GM12878 (cell line): Measurements from ENCODE around the gene BNIP5. TPM values are rescaled to one million over a fixed set of nuclear protein-coding genes. Genes with fewer than 3 reads are reported as not detected.

Experiments
- ATAC-seq: fragments of 200-7000 bp; cut with Tn5 transposase; 3 replicates; pipeline ENCODE4 v1.9.1; 2020; ENCODE audit warnings: mild to moderate bottlenecking, moderate library complexity
- BruUV-seq: library from RNA; stranded (reverse); fragments of 400-500 nt; replicated peaks from 2 replicates; lab custom pipeline; 2021; lab: Mats Ljungman, UMichigan
- CTCF ChIA-PET: fragments of 300-600 bp; sonication (Branson Sonifier 250); formaldehyde crosslinking; extraction: SDS; loops from one replicate; lab custom pipeline; 2021; ENCODE audit warnings: inconsistent platforms; lab: Yijun Ruan, JAX
- POLR2A ChIA-PET: fragments of 350-600 bp; formaldehyde crosslinking; extraction: SDS; loops from one replicate; lab custom pipeline; 2021; ENCODE audit warnings: inconsistent platforms; lab: Charles Lee
- RAD21 ChIA-PET: fragments of 300-600 bp; sonication (Branson Sonifier 250); formaldehyde crosslinking; loops from one replicate; lab custom pipeline; 2023; ENCODE audit warnings: antibody characterized with exemption; ENCODE audit not compliant: unreplicated experiment; lab: Charles Lee
- SMC1A ChIA-PET: fragments of 300-600 bp; sonication (Branson Sonifier 250); formaldehyde crosslinking; loops from one replicate; lab custom pipeline; 2023; ENCODE audit not compliant: unreplicated experiment, uncharacterized antibody; lab: Charles Lee
- DNase-seq: peaks from one replicate; pipeline ENCODE4 v3.0.0-alpha.2; 2011; ENCODE audit warnings: low read depth, low spot score
- FAIRE-seq: peaks from 3 replicates; lab custom pipeline; 2011; peaks lifted over from hg19 to GRCh38; lab: Jason Lieb, UNC
- H2AFZ ChIP-seq: 2 replicates; pipeline ENCODE4 v1.6.0; 2011; ENCODE audit warnings: low read depth, low read length, control low read depth; ENCODE audit not compliant: control insufficient read depth
- H3K27ac ChIP-seq: 2 replicates; pipeline ENCODE4 v1.5.1; 2011; ENCODE audit warnings: control low read depth; ENCODE audit not compliant: control insufficient read depth, insufficient read depth
- H3K27me3 ChIP-seq, 2 experiments: replicated peaks in 1 of 2; 2 replicates each; pipeline versions ENCODE4 v1.6.0 to v1.6.1; 2011; ENCODE audit warnings: low read length in 1 of 2; ENCODE audit not compliant: control insufficient read depth in 2 of 2, insufficient read depth in 2 of 2
- H3K36me3 ChIP-seq, 2 experiments: 2 replicates each; pipeline ENCODE4 v1.5.1; 2011; ENCODE audit warnings: low read length in 1 of 2; ENCODE audit not compliant: control insufficient read depth in 2 of 2, insufficient read depth in 2 of 2
- H3K4me1 ChIP-seq: 2 replicates; pipeline ENCODE4 v1.6.1; 2011; ENCODE audit warnings: mild to moderate bottlenecking, low read length, moderate library complexity, mixed read lengths; ENCODE audit not compliant: control insufficient read depth, insufficient read depth
- H3K4me2 ChIP-seq: 2 replicates; pipeline ENCODE4 v1.6.0; 2011; ENCODE audit warnings: control low read depth; ENCODE audit not compliant: control insufficient read depth, insufficient read depth
- H3K4me3 ChIP-seq: fragments of 200-600 bp; sonication (generic); 2 replicates; pipeline ENCODE4 v1.5.1; 2016
- H3K79me2 ChIP-seq: 2 replicates; pipeline ENCODE4 v1.6.0; 2011; ENCODE audit warnings: low read length; ENCODE audit not compliant: control insufficient read depth, insufficient read depth
- H3K9ac ChIP-seq: 2 replicates; pipeline ENCODE4 v1.8.0; 2011; ENCODE audit warnings: low read length, control low read depth, mixed read lengths; ENCODE audit not compliant: control insufficient read depth, insufficient read depth
- H3K9me3 ChIP-seq: replicated peaks from 3 replicates; pipeline ENCODE4 v1.5.1; 2011; ENCODE audit warnings: mild to moderate bottlenecking, low read length; ENCODE audit not compliant: control insufficient read depth, insufficient read depth
- H4K20me1 ChIP-seq: 2 replicates; pipeline ENCODE4 v1.6.0; 2011; ENCODE audit not compliant: control insufficient read depth, insufficient read depth
- CREB1 ChIP-seq: IDR thresholded peaks from 2 replicates; pipeline ENCODE4 v1.6.1; 2012; ENCODE audit warnings: low read depth, mild to moderate bottlenecking, inconsistent platforms
- E2F8 ChIP-seq: fragments of 450-650 bp; IDR thresholded peaks from 2 replicates; pipeline ENCODE4 v1.6.1; 2018; ENCODE audit warnings: mild to moderate bottlenecking, low read depth, moderate library complexity; ENCODE audit not compliant: partially characterized antibody
- JUNB ChIP-seq: IDR thresholded peaks from 2 replicates; pipeline ENCODE4 v1.6.1; 2016; ENCODE audit warnings: antibody characterized with exemption, mild to moderate bottlenecking
- POLR2A ChIP-seq: IDR thresholded peaks from 2 replicates; pipeline ENCODE4 v1.6.1; 2011; ENCODE audit warnings: low read depth, mild to moderate bottlenecking, low read length
- SREBF2 ChIP-seq: IDR thresholded peaks from 2 replicates; pipeline ENCODE4 v1.6.1; 2012; ENCODE audit warnings: mild to moderate bottlenecking, low read length
- SRF ChIP-seq, 2 experiments: IDR thresholded peaks; 2 replicates each; pipeline ENCODE4 v1.6.1; 2011; ENCODE audit warnings: low read depth in 2 of 2, low read length in 2 of 2, mild to moderate bottlenecking in 1 of 2, moderate library complexity in 1 of 2
- SUPT20H ChIP-seq: IDR thresholded peaks from 2 replicates; pipeline ENCODE4 v1.6.1; 2011; ENCODE audit warnings: low read depth, mild to moderate bottlenecking, low read length, moderate library complexity, borderline replicate concordance; ENCODE audit not compliant: control insufficient read depth
- YY1 ChIP-seq: IDR thresholded peaks from 2 replicates; pipeline ENCODE4 v1.6.1; 2011; ENCODE audit warnings: low read depth, mild to moderate bottlenecking, low read length
- ZNF207 ChIP-seq: fragments of 450-650 bp; IDR thresholded peaks from 2 replicates; pipeline ENCODE4 v1.6.1; 2014; ENCODE audit warnings: antibody characterized with exemption, mild to moderate bottlenecking, borderline replicate concordance
- ZNF24 ChIP-seq: fragments of 450-650 bp; IDR thresholded peaks from 2 replicates; pipeline ENCODE4 v1.6.1; 2017; ENCODE audit warnings: antibody characterized with exemption, mild to moderate bottlenecking
- ZNF384 ChIP-seq: IDR thresholded peaks from 2 replicates; pipeline ENCODE4 v1.6.1; 2012; ENCODE audit warnings: low read depth, mild to moderate bottlenecking, low read length, improper control_type of control experiment, borderline replicate concordance
- WGBS: methylation state at CpG from one replicate; pipeline ENCODE4 v1.1.6; 2016; ENCODE audit warnings: low lambda C conversion rate; ENCODE audit not compliant: insufficient replicate concordance, insufficient coverage; ENCODE audit errors: missing lambda C conversion rate; 5-methylcytosine and 5-hydroxymethylcytosine counted together
- in situ Hi-C: fragments of 300-500 bp; cut with MboI; formaldehyde crosslinking; loops from 9 replicates; pipeline ENCODE4 v1.14.3; 2018; ENCODE audit warnings: mixed read lengths
- intact Hi-C: fragments of 100-400 bp; cut with micrococcal nuclease; formaldehyde crosslinking; loops from one replicate; pipeline ENCODE4 v1.14.2; 2022; ENCODE audit not compliant: unreplicated experiment
- polyA plus RNA-seq, 11 experiments: library from polyadenylated mRNA; depleted of rRNA in 4 of 11; unstranded in 6 of 11; stranded (reverse) in 5 of 11; fragments of >200 nt; fragmentation: Nextera tagmentation in 4 of 11; fragmentation: Illumina TruSeq in 1 of 11; extraction: Ambion mirVana in 4 of 11; extraction: Trizol in 1 of 11; gene quantifications; 1 replicate in 1 of 11; 2 replicates in 10 of 11; pipeline versions ENCODE4 v1.2.1 to v1.2.3, GENCODE V29; 2011 to 2016; ENCODE audit warnings: inconsistent platforms in 2 of 11, missing spikeins in 2 of 11, low read depth in 1 of 11
- total RNA-seq, 4 experiments: library from RNA; depleted of rRNA in 3 of 4; stranded (reverse); fragments of >200 nt in 3 of 4; fragmentation: Illumina TruSeq in 1 of 4; extraction: Trizol in 1 of 4; gene quantifications; 2 replicates each; pipeline versions ENCODE4 v1.2.1 to v1.2.3, GENCODE V29; 2013 to 2021

BNIP5 gene
- total and polyA plus RNA-seq, 10 of the 15 experiments (the other 5 are each of a cell fraction or from before 2014, with no cell fraction given) = 0.02 to 0.68 (median 0.05) TPM; not detected in 2

- no peaks in the 10 kb centered on the region for H3K27me3 ChIP-seq
- H3K4me3 ChIP-seq = no peak overlapping the region; the same call in 1 of the 2 replicates
- CTCF ChIA-PET = interaction anchor here (0.9 kb wide), 1 partner anchor 13 kb away, joined by 4 read pairs; no protein-coding TSS in a partner anchor
- H3K36me3 ChIP-seq = no peaks in the 10 kb centered on the region
- H4K20me1 ChIP-seq = no peaks in the 10 kb centered on the region
- no peak overlapping the region for H3K9ac ChIP-seq
- WGBS = 2% methylated on average over 4 of the region's 4 CpGs
- H3K27ac ChIP-seq = no peak overlapping the region
- H3K79me2 ChIP-seq = no peaks in the 10 kb centered on the region
- no peaks in the 10 kb centered on the region for H3K9me3 ChIP-seq
- RAD21 ChIA-PET = no interaction called here
- SMC1A ChIA-PET = interaction anchor here (0.7 kb wide), 1 partner anchor 101 kb away, joined by 3 read pairs; no protein-coding TSS in a partner anchor
- TF ChIP-seq JUNB = peak; percentile 42
- no peak for TF ChIP-seq SRF (IDR thresholded peaks at IDR 0.05; ENCODE audit: low read depth in 2 of 2, low read length in 2 of 2)
- intact Hi-C loops = no loop called here
- H3K4me1 ChIP-seq = peaks cover 50% of the 10 kb centered on the region
- ATAC-seq (peak; percentile 37; the same call in 2 of the 3 replicates), DNase-seq (no peak), FAIRE-seq (no peak)
- no peak overlapping the region for H2AFZ ChIP-seq
- in situ Hi-C loops = no loop called here
- POLR2A ChIA-PET = interaction anchor here (0.6 kb wide), 1 partner anchor 263 kb away, joined by 6 read pairs; no protein-coding TSS in a partner anchor
- H3K4me2 ChIP-seq = peak overlapping the region; percentile 39
- BruUV-seq = no TSS peak
Observed at GRCh38 chr6:36378243-36378920, 41.7 kb upstream of the BNIP5 start.

GRCh38 chr6:36377594-36377993 is 40.9 kb upstream of the BNIP5 start:
- ChIA-PET SMC1A (no interaction called here), CTCF (interaction anchor here (0.9 kb wide), 1 partner anchor 12 kb away, joined by 4 read pairs; no protein-coding TSS in a partner anchor), RAD21 (no interaction called here), POLR2A (interaction anchor here (0.6 kb wide), 1 partner anchor 264 kb away, joined by 6 read pairs; no protein-coding TSS in a partner anchor)
- FAIRE-seq (no peak), DNase-seq (no peak), ATAC-seq (no peak)
- H3K36me3 ChIP-seq = no peaks in the 10 kb centered on the region
- 95% methylated on average over 5 of the region's 5 CpGs for WGBS
- H4K20me1 ChIP-seq = no peaks in the 10 kb centered on the region
- peak overlapping the region; percentile 24 for H2AFZ ChIP-seq
- no peaks in the 10 kb centered on the region for H3K79me2 ChIP-seq
- H3K9ac ChIP-seq = no peak overlapping the region
- TF ChIP-seq SREBF2 (no peak), ZNF384 (no peak), YY1 (no peak), ZNF207 (no peak), ZNF24 (no peak), CREB1 (no peak), E2F8 (no peak), POLR2A (no peak), SUPT20H (no peak)
- H3K4me3 ChIP-seq = no peak overlapping the region
- intact Hi-C loops = no loop called here
- in situ Hi-C loops = no loop called here
- H3K4me1 ChIP-seq = peaks cover 42% of the 10 kb centered on the region
- peak overlapping the region; percentile 26 for H3K4me2 ChIP-seq
- H3K27ac ChIP-seq = no peak overlapping the region
- BruUV-seq = no TSS peak
- no peaks in the 10 kb centered on the region for H3K9me3 ChIP-seq
- no peaks in the 10 kb centered on the region for H3K27me3 ChIP-seq
